EL (cell line): Measurements from ENCODE around the gene PIKFYVE.
A peak's percentile ranks its signal among the peaks of the same experiment; 100 is the strongest.
"Not testable (repeated sequence)": the region's sequence is repeated elsewhere in the genome, so short reads cannot be mapped to it uniquely, and the experiment has no call there.

Experiments
- DNase-seq: peaks from one replicate; pipeline ENCODE4 v3.0.0-alpha.2; 2016

The PIKFYVE gene

GRCh38 chr2:208254871-208255556 lies 11.0 kb upstream of the PIKFYVE start, which contains the start of gene IDH1:
IDH1 (minus strand) TSS chr2:208255071; CDS start chr2:208251551, 3,520 bp downstream.
- DNase-seq = peak; percentile 96

GRCh38 chr2:208255557-208256106 lies 10.4 kb upstream of the PIKFYVE start:
- no peak for DNase-seq

- no peak for DNase-seq
Observed at GRCh38 chr2:208256192-208256782, 9.8 kb upstream of the PIKFYVE start.

GRCh38 chr2:208256849-208257813 lies 8.9 kb upstream of the PIKFYVE start:
- DNase-seq = not testable (repeated sequence)

GRCh38 chr2:208265371-208265800 lies 669 bp upstream of the PIKFYVE start:
- DNase-seq = peak; percentile 42

- no peak for DNase-seq
Observed at GRCh38 chr2:208266553-208266893, 468 bp downstream of the PIKFYVE start.

- peak; percentile 9 for DNase-seq
Observed at GRCh38 chr2:208266936-208267335, 881 bp downstream of the PIKFYVE start.

- DNase-seq = not testable (repeated sequence)
Observed at GRCh38 chr2:208267526-208267925, 1.5 kb downstream of the PIKFYVE start.

- DNase-seq = no peak
Observed at GRCh38 chr2:208268156-208268952, 2.3 kb downstream of the PIKFYVE start.

- no peak for DNase-seq
Observed at GRCh38 chr2:208269091-208269490, 3.0 kb downstream of the PIKFYVE start.

GRCh38 chr2:208274748-208275147 lies 8.7 kb downstream of the PIKFYVE start:
- no peak for DNase-seq

GRCh38 chr2:208278549-208278948 lies 12.5 kb downstream of the PIKFYVE start:
- DNase-seq = no peak

GRCh38 chr2:208279236-208279635 lies 13.2 kb downstream of the PIKFYVE start:
- peak; percentile 15 for DNase-seq

GRCh38 chr2:208280234-208280633 lies 14.2 kb downstream of the PIKFYVE start:
- no peak for DNase-seq

GRCh38 chr2:208280933-208281332 lies 14.9 kb downstream of the PIKFYVE start:
- peak; percentile 67 for DNase-seq

GRCh38 chr2:208285853-208286252 lies 19.8 kb downstream of the PIKFYVE start:
- no peak for DNase-seq

- DNase-seq = no peak
Observed at GRCh38 chr2:208294482-208295024, 28.5 kb downstream of the PIKFYVE start.

- no peak for DNase-seq
Observed at GRCh38 chr2:208295834-208296233, 29.8 kb downstream of the PIKFYVE start.

- no peak for DNase-seq
Observed at GRCh38 chr2:208296610-208297009, 30.6 kb downstream of the PIKFYVE start.

GRCh38 chr2:208297961-208298360 lies 31.9 kb downstream of the PIKFYVE start:
- no peak for DNase-seq

- DNase-seq = no peak
Observed at GRCh38 chr2:208300847-208301618, 35.0 kb downstream of the PIKFYVE start.
